Testis (tissue), 3 donors: ENCODE measurements around the gene ITIH1. TPM values are rescaled to one million over a fixed set of nuclear protein-coding genes. Genes with fewer than 3 reads are reported as not detected.

ENCODE experiments used
- DNase-seq: peaks from one replicate; pipeline ENCODE4 v3.0.0-alpha.2; 2019
- H3K27ac ChIP-seq, 2 donors: fragments of 200-600 bp; sonication (generic); one replicate each; pipeline ENCODE4 v1.5.1; 2019
- H3K27me3 ChIP-seq: fragments of 200-600 bp; sonication (generic); one replicate; pipeline ENCODE4 v1.5.1; 2019
- H3K36me3 ChIP-seq: fragments of 200-600 bp; sonication (generic); one replicate; pipeline ENCODE4 v1.5.1; 2017; ENCODE audit warnings: low read depth; ENCODE audit errors: missing control alignments
- H3K4me1 ChIP-seq: fragments of 200-600 bp; sonication (generic); one replicate; pipeline ENCODE4 v1.5.1; 2019
- H3K4me3 ChIP-seq, 2 donors: fragments of 200-600 bp; sonication (generic); one replicate each; pipeline ENCODE4 v1.5.1; 2017 to 2019
- H3K9me3 ChIP-seq: fragments of 200-600 bp; sonication (generic); one replicate; pipeline ENCODE4 v1.5.1; 2017
- POLR2A ChIP-seq: fragments of 450-650 bp; IDR thresholded peaks from one replicate; pipeline ENCODE4 v1.6.1; 2017; ENCODE audit warnings: antibody characterized with exemption, mild to moderate bottlenecking, moderate library complexity
- WGBS, 2 donors: methylation state at CpG; one replicate each; pipeline ENCODE4 v1.1.5; 2018; 5-methylcytosine and 5-hydroxymethylcytosine counted together
- intact Hi-C: fragments of 100-400 bp; cut with DNase I; formaldehyde crosslinking; loops from one replicate; pipeline ENCODE4 v1.15.1; 2023; ENCODE audit warnings: low total_unique reads
- polyA plus RNA-seq: library from polyadenylated mRNA; stranded (reverse); fragments of 350-450 nt; fragmentation: Illumina TruSeq; extraction: RNeasy Lipid Tissue Mini Kit (QIAGEN cat#74804); gene quantifications from one replicate; pipeline ENCODE4 v1.2.3, GENCODE V29; 2014; ENCODE audit warnings: low read depth, low replicate concordance; ENCODE audit not compliant: insufficient read depth
- total RNA-seq, 2 donors: library from RNA; depleted of rRNA; stranded (reverse); fragments of >200 nt; gene quantifications; one replicate each; pipeline ENCODE4 v1.2.3, GENCODE V29; 2016
- TF ChIP-seq, protein P1 (sequence below), 3 experiments: fragments of 450-650 bp in 2 of 3; fragments of 200-600 bp in 1 of 3; sonication (generic) in 1 of 3; IDR thresholded peaks; one replicate each; pipeline ENCODE4 v1.5.1; 2016 to 2019; ENCODE audit warnings: antibody characterized with exemption in 3 of 3, mild to moderate bottlenecking in 2 of 3, moderate library complexity in 1 of 3

Gene ITIH1
- total and polyA plus RNA-seq, 3 donors from 2014 or later: 1.8 to 3.5 (median 2.9) TPM

DNA sequence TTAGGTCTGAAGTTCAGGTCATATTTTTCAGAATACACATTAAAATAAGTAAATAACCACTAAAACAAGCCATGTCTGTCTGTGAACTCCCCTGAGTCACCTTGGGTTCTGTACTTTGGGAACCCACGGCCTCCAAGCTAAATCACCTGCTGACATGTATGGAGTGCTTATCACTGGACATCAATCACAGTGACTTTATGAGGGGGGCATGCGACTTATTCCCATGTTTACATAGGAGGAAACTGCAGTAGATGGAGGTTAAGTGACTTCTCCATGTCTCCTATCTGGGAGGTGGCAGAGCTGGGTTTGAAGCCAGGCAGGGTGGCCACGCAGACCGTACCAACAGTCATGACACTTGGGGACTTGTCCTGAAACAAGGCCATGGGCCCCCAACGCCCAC is 45.0 kb downstream of the ITIH1 start:
- no peaks in the 10 kb centered on the region for H3K4me1 ChIP-seq
- no peaks in the 10 kb centered on the region for H3K36me3 ChIP-seq
- H3K9me3 ChIP-seq: no peaks in the 10 kb centered on the region
- WGBS, 2 donors: 94 to 95% methylated on average over 5 of the region's 5 CpGs
- no peak overlapping the region for H3K4me3 ChIP-seq
- intact Hi-C loops: no loop called here
- no peaks in the 10 kb centered on the region for H3K27me3 ChIP-seq
- no peak overlapping the region for H3K27ac ChIP-seq
- no peak for DNase-seq
- TF ChIP-seq, protein P1, sequence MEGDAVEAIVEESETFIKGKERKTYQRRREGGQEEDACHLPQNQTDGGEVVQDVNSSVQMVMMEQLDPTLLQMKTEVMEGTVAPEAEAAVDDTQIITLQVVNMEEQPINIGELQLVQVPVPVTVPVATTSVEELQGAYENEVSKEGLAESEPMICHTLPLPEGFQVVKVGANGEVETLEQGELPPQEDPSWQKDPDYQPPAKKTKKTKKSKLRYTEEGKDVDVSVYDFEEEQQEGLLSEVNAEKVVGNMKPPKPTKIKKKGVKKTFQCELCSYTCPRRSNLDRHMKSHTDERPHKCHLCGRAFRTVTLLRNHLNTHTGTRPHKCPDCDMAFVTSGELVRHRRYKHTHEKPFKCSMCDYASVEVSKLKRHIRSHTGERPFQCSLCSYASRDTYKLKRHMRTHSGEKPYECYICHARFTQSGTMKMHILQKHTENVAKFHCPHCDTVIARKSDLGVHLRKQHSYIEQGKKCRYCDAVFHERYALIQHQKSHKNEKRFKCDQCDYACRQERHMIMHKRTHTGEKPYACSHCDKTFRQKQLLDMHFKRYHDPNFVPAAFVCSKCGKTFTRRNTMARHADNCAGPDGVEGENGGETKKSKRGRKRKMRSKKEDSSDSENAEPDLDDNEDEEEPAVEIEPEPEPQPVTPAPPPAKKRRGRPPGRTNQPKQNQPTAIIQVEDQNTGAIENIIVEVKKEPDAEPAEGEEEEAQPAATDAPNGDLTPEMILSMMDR (IDR thresholded peaks at IDR 0.05): no peak
- no peak for TF ChIP-seq POLR2A

DNA sequence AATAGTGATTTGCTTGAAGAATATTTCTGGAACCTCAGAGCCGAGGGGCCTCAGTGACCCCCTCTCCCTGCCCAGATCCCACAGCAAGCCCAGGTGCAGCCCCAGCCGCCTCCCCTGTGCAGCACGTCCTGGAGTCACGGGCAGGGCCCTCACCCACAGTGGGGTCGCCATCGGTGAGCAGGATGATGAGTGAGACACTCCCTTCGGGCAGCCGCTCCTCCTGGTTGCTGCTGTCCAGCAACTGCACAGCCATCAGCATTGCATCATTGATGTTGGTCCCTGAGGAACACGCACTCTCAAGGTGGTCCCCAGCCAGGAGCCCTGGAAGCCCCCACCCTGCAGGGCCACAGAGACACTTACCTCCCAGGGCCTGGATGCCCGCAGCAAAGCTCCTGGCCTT is 46.6 kb downstream of the ITIH1 start:
- no peak for DNase-seq
- H3K36me3 ChIP-seq: no peaks in the 10 kb centered on the region
- H3K9me3 ChIP-seq: no peaks in the 10 kb centered on the region
- H3K4me1 ChIP-seq: no peaks in the 10 kb centered on the region
- intact Hi-C loops: no loop called here
- 90 to 94% methylated on average over 6 to 9 of the region's 10 CpGs for WGBS, 2 donors
- H3K27me3 ChIP-seq: no peaks in the 10 kb centered on the region
- no peak overlapping the region for H3K4me3 ChIP-seq
- TF ChIP-seq, protein P1 (IDR thresholded peaks at IDR 0.05): no peak
- TF ChIP-seq POLR2A: no peak
- no peak overlapping the region for H3K27ac ChIP-seq

DNA sequence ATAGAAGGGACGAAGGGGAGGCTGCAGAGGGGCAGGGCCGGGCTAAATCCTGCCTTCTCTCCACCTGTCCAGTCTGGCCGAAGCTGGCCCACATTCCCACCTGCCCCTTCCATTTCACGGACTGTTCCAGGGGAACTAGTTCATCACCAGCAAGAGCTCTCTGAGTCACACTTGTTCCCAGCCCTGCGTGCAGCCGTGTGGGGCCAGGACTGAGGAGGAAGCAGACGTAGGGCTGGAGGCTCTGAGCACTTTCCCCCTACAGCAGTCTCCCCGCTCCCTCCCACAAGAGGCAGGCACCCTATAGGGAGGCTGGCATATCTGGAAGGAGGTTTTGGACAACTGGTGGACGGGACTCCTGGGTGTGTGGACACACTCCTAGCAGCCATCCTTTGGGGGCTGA is 50.0 kb downstream of the ITIH1 start:
- Histone ChIP-seq H3K4me1 (no peaks in the 10 kb centered on the region), H3K27me3 (no peaks in the 10 kb centered on the region), H3K27ac (no peak overlapping the region), H3K4me3 (no peak overlapping the region), H3K9me3 (no peaks in the 10 kb centered on the region), H3K36me3 (no peaks in the 10 kb centered on the region)
- WGBS, 2 donors: 73 to 84% methylated on average over 9 of the region's 9 CpGs
- no peak for DNase-seq
- TF ChIP-seq POLR2A: no peak
- TF ChIP-seq, protein P1 (IDR thresholded peaks at IDR 0.05): no peak
- intact Hi-C loops: no loop called here

DNA sequence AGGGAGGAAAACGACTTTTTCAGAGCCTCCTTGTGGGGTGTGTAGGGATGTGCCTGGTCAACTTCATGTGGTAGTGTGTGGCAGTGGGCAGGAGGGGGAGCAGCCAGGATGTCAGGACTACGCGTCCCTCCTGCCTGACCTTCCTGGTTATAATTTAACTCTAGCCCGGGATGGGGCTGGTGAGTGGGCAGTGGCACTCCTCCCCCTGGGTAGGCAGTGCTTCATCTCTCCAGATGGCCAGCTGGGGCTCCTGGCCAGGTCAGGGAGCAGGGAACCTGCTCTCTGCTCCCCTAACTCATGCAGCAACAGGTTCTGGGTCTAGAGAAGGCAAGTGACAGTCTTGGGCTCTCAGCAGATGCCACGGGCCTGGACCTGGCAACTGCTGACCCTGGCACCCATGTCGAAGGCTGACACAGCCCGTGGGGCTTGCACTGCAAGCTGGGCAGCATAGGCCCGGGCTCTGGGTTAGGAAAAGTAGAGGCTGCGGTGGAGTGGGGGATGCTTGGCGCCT is 50.5 kb downstream of the ITIH1 start:
- H3K4me3 ChIP-seq: no peak overlapping the region
- H3K9me3 ChIP-seq: no peaks in the 10 kb centered on the region
- DNase-seq: no peak
- no peaks in the 10 kb centered on the region for H3K36me3 ChIP-seq
- no peak overlapping the region for H3K27ac ChIP-seq
- no peaks in the 10 kb centered on the region for H3K27me3 ChIP-seq
- intact Hi-C loops: no loop called here
- no peak for TF ChIP-seq POLR2A
- TF ChIP-seq, protein P1 (IDR thresholded peaks at IDR 0.05): no peak
- H3K4me1 ChIP-seq: no peaks in the 10 kb centered on the region
- 69 to 70% methylated on average over 8 to 10 of the region's 10 CpGs for WGBS, 2 donors

GRCh38 chr3:52829482-52829881 is 52.1 kb downstream of the ITIH1 start:
- Histone ChIP-seq H3K4me1 (no peaks in the 10 kb centered on the region), H3K9me3 (no peaks in the 10 kb centered on the region), H3K36me3 (no peaks in the 10 kb centered on the region), H3K27ac (no peak overlapping the region), H3K27me3 (no peaks in the 10 kb centered on the region), H3K4me3 (no peak overlapping the region)
- TF ChIP-seq POLR2A: no peak
- TF ChIP-seq, protein P1 (IDR thresholded peaks at IDR 0.05): no peak
- 95 to 100% methylated on average over 2 to 3 of the region's 3 CpGs for WGBS, 2 donors
- intact Hi-C loops: no loop called here
- DNase-seq: no peak
